ENCODE data around the gene MLST8.

MLST8 gene

GRCh38 chr16:2210386-2211365 is 5.4 kb downstream of the MLST8 start, which contains the start of gene BRICD5:
Gene BRICD5, minus strand, starts transcription at chr16:2210863. Its CDS starts 30 bp downstream, at chr16:2210833.
- no peak for DNase-seq

- DNase-seq: no peak
Observed at GRCh38 chr16:2211923-2212347, 6.7 kb downstream of the MLST8 start.

GRCh38 chr16:2212362-2213324 is 7.4 kb downstream of the MLST8 start:
- DNase-seq: peak; percentile 67

GRCh38 chr16:2213817-2214718 is 8.8 kb downstream of the MLST8 start:
- no peak for DNase-seq

- DNase-seq: no peak
Observed at GRCh38 chr16:2214719-2214968, 9.4 kb downstream of the MLST8 start, which contains the start of gene PGP. Gene PGP, minus strand, starts transcription at chr16:2214840. Its CDS starts 63 bp downstream, at chr16:2214777.

GRCh38 chr16:2216330-2216729 is 11.1 kb downstream of the MLST8 start:
- no peak for DNase-seq

GRCh38 chr16:2223221-2223941 is 18.1 kb downstream of the MLST8 start, which contains the start of gene E4F1:
Gene E4F1, plus strand, starts transcription at chr16:2223591. Its CDS starts 23 bp downstream, at chr16:2223614.
- peak; percentile 97 for DNase-seq

- no peak for DNase-seq
Observed at GRCh38 chr16:2223942-2224486, 18.8 kb downstream of the MLST8 start.

GRCh38 chr16:2226245-2226793 is 21.1 kb downstream of the MLST8 start:
- no peak for DNase-seq

- no peak for DNase-seq
Observed at GRCh38 chr16:2226918-2227317, 21.7 kb downstream of the MLST8 start.

- DNase-seq: no peak
Observed at GRCh38 chr16:2228161-2228824, 23.0 kb downstream of the MLST8 start.

- DNase-seq: no peak
Observed at GRCh38 chr16:2229091-2229490, 23.8 kb downstream of the MLST8 start.

- DNase-seq: no peak
Observed at GRCh38 chr16:2229632-2230250, 24.5 kb downstream of the MLST8 start.

- DNase-seq: no peak
Observed at GRCh38 chr16:2230376-2230775, 25.1 kb downstream of the MLST8 start.

- DNase-seq: no peak
Observed at GRCh38 chr16:2231016-2231931, 26.0 kb downstream of the MLST8 start.

GRCh38 chr16:2232094-2232990 is 27.1 kb downstream of the MLST8 start:
- DNase-seq: no peak

- no peak for DNase-seq
Observed at GRCh38 chr16:2233046-2233775, 28.0 kb downstream of the MLST8 start.

Measured in GF-D8 (cell line).